GM12878 (cell line): ENCODE measurements around the gene IFNAR2. TPM values are rescaled to one million over a fixed set of nuclear protein-coding genes. Genes with fewer than 3 reads are reported as not detected.
"Not testable (repeated sequence)": the region's sequence is repeated elsewhere in the genome, so short reads cannot be mapped to it uniquely, and the experiment has no call there.

Experiments used
- ATAC-seq: fragments of 200-7000 bp; cut with Tn5 transposase; 3 replicates; pipeline ENCODE4 v1.9.1; 2020; ENCODE audit warnings: mild to moderate bottlenecking, moderate library complexity
- BruUV-seq: library from RNA; stranded (reverse); fragments of 400-500 nt; replicated peaks from 2 replicates; lab custom pipeline; 2021; lab: Mats Ljungman, UMichigan
- CTCF ChIA-PET: fragments of 300-600 bp; sonication (Branson Sonifier 250); formaldehyde crosslinking; extraction: SDS; loops from one replicate; lab custom pipeline; 2021; ENCODE audit warnings: inconsistent platforms; lab: Yijun Ruan, JAX
- POLR2A ChIA-PET: fragments of 350-600 bp; formaldehyde crosslinking; extraction: SDS; loops from one replicate; lab custom pipeline; 2021; ENCODE audit warnings: inconsistent platforms; lab: Charles Lee
- RAD21 ChIA-PET: fragments of 300-600 bp; sonication (Branson Sonifier 250); formaldehyde crosslinking; loops from one replicate; lab custom pipeline; 2023; ENCODE audit warnings: antibody characterized with exemption; ENCODE audit not compliant: unreplicated experiment; lab: Charles Lee
- SMC1A ChIA-PET: fragments of 300-600 bp; sonication (Branson Sonifier 250); formaldehyde crosslinking; loops from one replicate; lab custom pipeline; 2023; ENCODE audit not compliant: unreplicated experiment, uncharacterized antibody; lab: Charles Lee
- DNase-seq: peaks from one replicate; pipeline ENCODE4 v3.0.0-alpha.2; 2011; ENCODE audit warnings: low read depth, low spot score
- FAIRE-seq: peaks from 3 replicates; lab custom pipeline; 2011; peaks lifted over from hg19 to GRCh38; lab: Jason Lieb, UNC
- H2AFZ ChIP-seq: 2 replicates; pipeline ENCODE4 v1.6.0; 2011; ENCODE audit warnings: low read depth, low read length, control low read depth; ENCODE audit not compliant: control insufficient read depth
- H3K27ac ChIP-seq: 2 replicates; pipeline ENCODE4 v1.5.1; 2011; ENCODE audit warnings: control low read depth; ENCODE audit not compliant: control insufficient read depth, insufficient read depth
- H3K27me3 ChIP-seq, 2 experiments: replicated peaks in 1 of 2; 2 replicates each; pipeline versions ENCODE4 v1.6.0 to v1.6.1; 2011; ENCODE audit warnings: low read length in 1 of 2; ENCODE audit not compliant: control insufficient read depth in 2 of 2, insufficient read depth in 2 of 2
- H3K36me3 ChIP-seq, 2 experiments: 2 replicates each; pipeline ENCODE4 v1.5.1; 2011; ENCODE audit warnings: low read length in 1 of 2; ENCODE audit not compliant: control insufficient read depth in 2 of 2, insufficient read depth in 2 of 2
- H3K4me1 ChIP-seq: 2 replicates; pipeline ENCODE4 v1.6.1; 2011; ENCODE audit warnings: mild to moderate bottlenecking, low read length, moderate library complexity, mixed read lengths; ENCODE audit not compliant: control insufficient read depth, insufficient read depth
- H3K4me2 ChIP-seq: 2 replicates; pipeline ENCODE4 v1.6.0; 2011; ENCODE audit warnings: control low read depth; ENCODE audit not compliant: control insufficient read depth, insufficient read depth
- H3K4me3 ChIP-seq: fragments of 200-600 bp; sonication (generic); 2 replicates; pipeline ENCODE4 v1.5.1; 2016
- H3K79me2 ChIP-seq: 2 replicates; pipeline ENCODE4 v1.6.0; 2011; ENCODE audit warnings: low read length; ENCODE audit not compliant: control insufficient read depth, insufficient read depth
- H3K9ac ChIP-seq: 2 replicates; pipeline ENCODE4 v1.8.0; 2011; ENCODE audit warnings: low read length, control low read depth, mixed read lengths; ENCODE audit not compliant: control insufficient read depth, insufficient read depth
- H3K9me3 ChIP-seq: replicated peaks from 3 replicates; pipeline ENCODE4 v1.5.1; 2011; ENCODE audit warnings: mild to moderate bottlenecking, low read length; ENCODE audit not compliant: control insufficient read depth, insufficient read depth
- H4K20me1 ChIP-seq: 2 replicates; pipeline ENCODE4 v1.6.0; 2011; ENCODE audit not compliant: control insufficient read depth, insufficient read depth
- BCL11A ChIP-seq: IDR thresholded peaks from 2 replicates; pipeline ENCODE4 v1.6.1; 2011; ENCODE audit warnings: low read depth, low read length
- IRF4 ChIP-seq: IDR thresholded peaks from 2 replicates; pipeline ENCODE4 v1.6.1; 2011; ENCODE audit warnings: low read depth, low read length
- MYB ChIP-seq: fragments of 150-350 bp; IDR thresholded peaks from 2 replicates; pipeline ENCODE4 v1.6.1; 2014; ENCODE audit warnings: mild to moderate bottlenecking, low read depth, low read length, borderline replicate concordance
- RCOR1 ChIP-seq: conservative IDR thresholded peaks from 2 replicates; pipeline ENCODE4 v1.6.1; 2012; ENCODE audit warnings: low read depth, low read length, improper control_type of control experiment
- RUNX3 ChIP-seq: IDR thresholded peaks from 2 replicates; pipeline ENCODE4 v1.6.1; 2012; ENCODE audit warnings: low read length, inconsistent platforms
- TAF1 ChIP-seq: IDR thresholded peaks from 2 replicates; pipeline ENCODE4 v1.6.1; 2011; ENCODE audit warnings: mild to moderate bottlenecking, low read depth, low read length, borderline replicate concordance
- in situ Hi-C: fragments of 300-500 bp; cut with MboI; formaldehyde crosslinking; loops from 9 replicates; pipeline ENCODE4 v1.14.3; 2018; ENCODE audit warnings: mixed read lengths
- intact Hi-C: fragments of 100-400 bp; cut with micrococcal nuclease; formaldehyde crosslinking; loops from one replicate; pipeline ENCODE4 v1.14.2; 2022; ENCODE audit not compliant: unreplicated experiment
- polyA plus RNA-seq, 11 experiments: library from polyadenylated mRNA; depleted of rRNA in 4 of 11; unstranded in 6 of 11; stranded (reverse) in 5 of 11; fragments of >200 nt; fragmentation: Nextera tagmentation in 4 of 11; fragmentation: Illumina TruSeq in 1 of 11; extraction: Ambion mirVana in 4 of 11; extraction: Trizol in 1 of 11; gene quantifications; 1 replicate in 1 of 11; 2 replicates in 10 of 11; pipeline versions ENCODE4 v1.2.1 to v1.2.3, GENCODE V29; 2011 to 2016; ENCODE audit warnings: inconsistent platforms in 2 of 11, missing spikeins in 2 of 11, low read depth in 1 of 11
- total RNA-seq, 4 experiments: library from RNA; depleted of rRNA in 3 of 4; stranded (reverse); fragments of >200 nt in 3 of 4; fragmentation: Illumina TruSeq in 1 of 4; extraction: Trizol in 1 of 4; gene quantifications; 2 replicates each; pipeline versions ENCODE4 v1.2.1 to v1.2.3, GENCODE V29; 2013 to 2021

The IFNAR2 gene
- total and polyA plus RNA-seq, 10 of the 15 experiments (the other 5 are each of a cell fraction or from before 2014, with no cell fraction given): 8.5 to 99.7 (median 58.1) TPM

GRCh38 chr21:33238565-33239255 lies 9.0 kb downstream of the IFNAR2 start (continued):
- TF ChIP-seq TAF1 (0 out of 2 replicates have a peak, but pooled peaks have one; percentile 15), RCOR1 (peak; percentile 88; the same call in 1 of the 2 replicates), IRF4 (peak; percentile 86), MYB (peak; percentile 57; the same call in 1 of the 2 replicates), BCL11A (peak; percentile 66; the same call in 1 of the 2 replicates), RUNX3 (peak; percentile 58)
- TF ChIP-seq, all 136 proteins: peak for 51

GRCh38 chr21:33239559-33240127 lies 9.9 kb downstream of the IFNAR2 start:
- peak overlapping the region; percentile 86 for H3K27ac ChIP-seq
- DNase-seq, H3K27me3 ChIP-seq, BruUV-seq, H3K36me3 ChIP-seq, H4K20me1 ChIP-seq, ATAC-seq, in situ Hi-C loops, FAIRE-seq, H2AFZ ChIP-seq, H3K9me3 ChIP-seq: not testable (repeated sequence)
- H3K4me2 ChIP-seq: peak overlapping the region; percentile 72
- peak overlapping the region; percentile 66 for H3K4me3 ChIP-seq
- intact Hi-C loops: loop anchor here (2.0 to 10.0 kb wide), 2 partner anchors 35 to 305 kb away; partner anchors contain the start of genes GART and SON
- ChIA-PET RAD21 (interaction anchor here (0.9 to 5.2 kb wide), 13 partner anchors 11 to 240 kb away, joined by 3 to 51 read pairs (median 11); partner anchors contain the start of genes IFNAR1, IFNAR2, IL10RB and TMEM50B), POLR2A (interaction anchor here (0.6 to 5.1 kb wide), 12 partner anchors 11 to 206 kb away, joined by 3 to 59 read pairs (median 8); partner anchors contain the start of genes IFNAR1, IFNAR2 and IL10RB), CTCF (interaction anchor here (0.8 to 3.0 kb wide), 7 partner anchors 21 to 121 kb away, joined by 4 to 15 read pairs (median 7); partner anchors contain the start of gene IL10RB), SMC1A (interaction anchor here (0.6 to 8.0 kb wide), 21 partner anchors 8 to 363 kb away, joined by 3 to 92 read pairs (median 6); partner anchors contain the start of genes IFNAR1, IFNAR2 and IL10RB)
- peaks cover 66% of the 10 kb centered on the region for H3K79me2 ChIP-seq
- H3K4me1 ChIP-seq: peaks cover 58% of the 10 kb centered on the region
- H3K9ac ChIP-seq: peak overlapping the region; percentile 57
